PC-3 (cell line): ENCODE measurements around the gene SLC25A48.
"Not testable (repeated sequence)": the region's sequence is repeated elsewhere in the genome, so short reads cannot be mapped to it uniquely, and the experiment has no call there.

Experiments
- CTCF ChIP-seq: fragments of 300-600 bp; sonication (generic); conservative IDR thresholded peaks from 2 replicates; pipeline ENCODE4 v1.5.1; 2017; ENCODE audit warnings: antibody characterized with exemption, low read depth, mild to moderate bottlenecking, low read length
- EZH2 ChIP-seq: fragments of 300-600 bp; sonication (generic); IDR thresholded peaks from one replicate; pipeline ENCODE4 v1.6.1; 2017; ENCODE audit warnings: antibody characterized with exemption, mild to moderate bottlenecking, low read length; ENCODE audit not compliant: unreplicated experiment
- EZH2phosphoT487 ChIP-seq: fragments of 300-600 bp; sonication (generic); IDR thresholded peaks from 2 replicates; pipeline ENCODE4 v1.6.1; 2018; ENCODE audit warnings: mild to moderate bottlenecking, antibody characterized with exemption, low read length, borderline replicate concordance

GRCh38 chr5:135838395-135838794, 3.9 kb downstream of the SLC25A48 start:
- TF ChIP-seq CTCF, EZH2, EZH2phosphoT487: not testable (repeated sequence)
